Stimulated activated CD8-positive, alpha-beta memory T cell treated with anti-CD3 and anti-CD28 coated beads, Interleukin-12 subunit alpha, Interleukin-12 subunit beta, amount 100 ng/mL, for 24 hours (primary cell): ENCODE data around the gene CWC15.
"Not testable (repeated sequence)": the region's sequence is repeated elsewhere in the genome, so short reads cannot be mapped to it uniquely, and the experiment has no call there.

Experiments
- DNase-seq: peaks from one replicate; pipeline ENCODE4 v3.0.0-alpha.2; 2020; ENCODE audit errors: extremely low read depth

CWC15 gene

GRCh38 chr11:94954753-94955152 lies 18.6 kb downstream of the CWC15 start:
- no peak for DNase-seq

- no peak for DNase-seq
These were observed 25.2 kb downstream of the CWC15 start for GRCh38 chr11:94948070-94948617.

DNA sequence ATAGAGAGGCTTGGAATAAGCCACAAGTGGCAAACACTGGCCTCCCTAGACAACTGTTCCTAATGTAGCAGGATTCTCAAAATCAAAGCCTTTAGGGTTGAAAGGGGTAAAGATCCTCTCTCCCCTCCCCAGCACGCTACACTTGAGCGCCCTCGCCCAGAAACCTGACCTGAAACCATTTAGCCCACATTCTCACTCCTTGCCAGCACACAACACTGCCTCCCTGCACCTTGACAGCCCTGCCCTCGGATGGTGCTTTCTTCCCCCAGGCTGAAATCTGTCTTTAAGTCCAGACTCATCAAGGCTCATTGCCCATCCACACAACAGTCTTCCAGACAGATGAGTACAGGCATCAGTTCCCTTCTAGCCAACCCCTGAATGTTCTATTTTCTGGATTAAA lies 26.5 kb downstream of the CWC15 start:
- DNase-seq = no peak

DNA sequence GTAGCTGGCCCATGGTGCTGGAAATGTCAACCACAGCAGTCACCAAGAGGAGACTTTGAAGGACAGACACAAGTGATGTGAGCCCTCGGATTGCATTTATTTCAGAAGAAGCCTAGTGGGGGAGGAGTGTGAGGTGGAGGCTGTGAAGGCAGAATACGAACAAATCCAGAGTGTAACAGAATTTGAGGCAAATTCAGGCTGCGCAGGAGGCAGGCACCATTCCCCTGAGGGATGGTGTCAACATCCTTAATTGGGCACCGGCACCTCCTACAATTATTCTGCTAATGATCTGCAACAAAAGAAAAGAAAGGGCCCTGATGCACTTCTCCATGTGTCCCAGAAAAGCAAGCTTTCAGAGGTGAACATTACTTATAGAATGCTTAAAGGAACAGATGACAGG lies 32.2 kb downstream of the CWC15 start:
- no peak for DNase-seq

- no peak for DNase-seq
These were observed 34.0 kb downstream of the CWC15 start for GRCh38 chr11:94939346-94939745.

DNA sequence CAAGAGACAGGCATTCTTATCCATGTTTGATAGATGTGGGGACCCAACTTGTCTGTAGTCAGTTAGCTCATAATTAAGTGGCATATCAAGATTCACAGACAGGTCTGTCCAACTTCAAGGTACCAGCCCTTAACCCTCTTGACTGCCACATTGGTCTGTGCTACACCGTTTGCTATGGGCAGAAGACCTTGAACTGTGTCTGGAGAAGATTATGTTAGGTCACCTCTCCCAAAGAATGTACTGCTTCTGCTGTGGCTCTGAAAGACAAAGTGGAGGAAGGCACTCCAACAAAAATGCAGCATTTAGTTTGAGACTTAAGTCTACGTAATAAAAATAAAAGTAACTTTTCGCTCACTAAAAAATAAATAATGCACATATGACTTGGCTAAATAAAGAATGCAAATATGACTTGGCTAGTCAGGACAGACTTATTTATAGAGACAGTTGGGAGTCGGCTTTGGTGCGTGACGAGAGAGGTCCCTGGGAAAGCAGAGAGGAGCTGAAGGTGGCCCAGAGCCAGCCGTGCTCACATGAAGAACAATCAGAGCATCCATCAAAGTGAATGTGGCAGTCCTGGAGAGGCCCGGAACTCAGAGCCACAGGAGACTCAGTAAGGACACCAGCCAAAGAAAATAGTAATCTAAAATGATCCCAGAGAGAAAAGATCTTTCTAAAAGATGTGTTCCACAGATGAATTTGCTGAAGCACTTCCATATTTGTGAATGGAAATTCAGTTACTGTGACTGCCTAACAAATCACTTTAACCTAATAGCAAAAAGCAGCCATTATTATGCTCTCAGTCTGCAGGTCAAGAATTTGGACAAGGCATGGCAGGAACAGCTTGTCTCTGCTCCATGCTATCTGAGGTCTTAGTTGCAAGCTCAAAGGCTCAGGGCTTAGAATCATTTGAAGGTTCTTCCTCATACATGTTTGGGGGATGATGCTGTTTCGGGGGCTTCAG lies 35.0 kb downstream of the CWC15 start:
- no peak for DNase-seq

DNA sequence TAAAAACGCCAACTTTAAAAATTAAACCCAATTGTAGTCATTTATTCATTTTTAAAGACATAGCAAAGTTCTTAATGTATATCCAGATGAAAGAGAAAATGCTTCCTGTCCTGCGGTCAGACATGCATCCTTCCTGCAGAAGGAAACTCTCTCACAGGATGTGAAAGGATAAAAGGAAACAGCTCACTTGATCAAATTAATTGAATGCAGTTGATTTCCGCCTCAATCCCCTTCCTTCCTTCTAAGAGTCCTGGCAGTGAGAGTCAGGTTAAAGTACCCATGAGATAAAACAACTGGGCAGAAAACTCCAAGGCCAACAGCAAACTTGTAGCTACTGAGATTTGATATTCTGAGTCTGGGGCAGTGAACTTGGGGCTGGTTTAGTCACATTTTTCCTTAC lies 38.5 kb downstream of the CWC15 start:
- no peak for DNase-seq

- DNase-seq = no peak
These were observed 39.0 kb downstream of the CWC15 start for GRCh38 chr11:94934362-94934761.

GRCh38 chr11:94933223-94934130 lies 39.9 kb downstream of the CWC15 start:
- DNase-seq = no peak

DNA sequence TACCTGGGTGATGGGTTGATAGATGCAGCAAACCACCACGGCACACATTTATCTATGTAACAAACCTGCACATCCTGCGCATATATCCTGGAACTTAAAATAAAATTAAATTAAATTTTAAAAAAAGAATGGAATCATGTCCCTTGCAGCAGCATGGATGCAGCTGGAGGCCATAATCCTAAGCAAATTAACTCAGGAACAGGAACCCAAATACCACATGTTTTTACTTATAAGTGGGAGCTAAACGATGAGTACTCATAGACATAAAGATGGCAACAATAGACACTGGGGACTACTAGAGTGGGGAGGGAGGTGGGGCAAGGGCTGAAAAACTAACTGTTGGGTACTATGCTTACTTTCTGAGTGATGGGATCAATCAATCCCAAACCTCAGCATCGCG lies 40.9 kb downstream of the CWC15 start:
- no peak for DNase-seq

GRCh38 chr11:94932072-94932471 lies 41.3 kb downstream of the CWC15 start:
- DNase-seq = not testable (repeated sequence)

GRCh38 chr11:94928117-94928990 lies 45.0 kb downstream of the CWC15 start:
- no peak for DNase-seq

DNA sequence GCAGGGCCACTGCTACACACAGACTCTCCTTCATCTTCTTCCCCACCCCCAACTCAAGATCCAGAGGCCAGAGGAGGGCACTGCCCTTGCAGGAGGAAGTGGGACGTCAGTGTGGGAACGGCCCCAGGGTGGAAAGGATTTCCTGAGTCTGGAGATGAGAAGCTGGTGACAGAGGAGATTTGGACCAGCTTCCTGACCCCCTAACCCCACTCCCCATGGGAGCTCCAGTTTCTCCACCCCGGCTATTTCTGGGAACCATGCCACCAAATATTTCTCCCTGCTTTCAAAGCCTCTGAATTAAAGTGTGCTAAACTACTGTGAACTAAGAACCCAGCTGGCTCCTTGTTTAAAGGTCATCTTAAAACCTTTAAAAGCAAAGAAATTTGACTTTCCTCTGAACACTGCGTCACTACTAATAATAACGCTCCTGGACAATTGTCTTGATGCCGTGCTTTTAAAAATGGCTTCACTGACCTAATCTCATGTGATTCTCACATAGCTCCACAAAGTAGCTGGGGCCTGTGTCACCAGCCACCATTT lies 46.6 kb downstream of the CWC15 start:
- DNase-seq = no peak

DNA sequence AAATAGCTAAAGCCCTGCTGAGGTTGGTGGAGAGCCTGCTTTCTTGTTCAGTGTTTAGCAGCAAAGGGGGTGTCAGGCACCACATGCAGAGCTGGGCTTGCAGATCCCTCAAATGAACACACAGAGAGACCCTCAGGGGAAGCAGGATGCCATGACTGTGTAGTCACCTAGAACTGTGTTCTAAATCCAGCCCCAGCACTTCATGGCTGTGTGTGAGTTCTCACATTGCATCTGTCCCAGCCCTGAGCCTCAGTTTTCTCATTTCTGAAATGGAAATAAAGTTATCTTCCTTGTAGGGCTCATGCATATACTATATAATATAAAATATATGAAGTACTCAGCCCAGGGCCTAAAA lies 47.1 kb downstream of the CWC15 start:
- DNase-seq = no peak

- DNase-seq = no peak
These were observed 47.7 kb downstream of the CWC15 start for GRCh38 chr11:94925422-94926270.

GRCh38 chr11:94924612-94925011 lies 48.7 kb downstream of the CWC15 start:
- DNase-seq = no peak

DNA sequence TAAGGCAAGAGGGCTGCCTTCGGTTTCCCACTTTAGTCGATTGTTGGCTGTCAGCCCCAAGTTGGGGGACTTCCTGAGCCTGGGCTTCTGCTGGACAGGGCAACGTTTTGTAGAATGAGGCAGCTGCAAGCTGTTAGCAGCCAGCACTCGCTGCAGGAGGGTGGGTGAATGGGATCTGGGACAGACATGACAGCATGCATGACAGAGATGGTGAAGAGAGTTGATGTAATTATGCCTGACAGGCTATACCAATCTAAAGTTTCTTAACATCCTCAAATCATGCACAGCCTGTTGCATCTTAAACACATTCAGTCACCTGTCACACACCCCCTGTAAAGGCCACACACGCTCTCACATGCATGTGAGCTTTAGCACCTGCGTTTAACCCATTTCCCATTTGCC lies 49.2 kb downstream of the CWC15 start:
- DNase-seq = no peak

- DNase-seq = no peak
These were observed 50.4 kb downstream of the CWC15 start for GRCh38 chr11:94923004-94923334.

GRCh38 chr11:94922321-94923003 lies 50.9 kb downstream of the CWC15 start:
- no peak for DNase-seq

- no peak for DNase-seq
These were observed 53.0 kb downstream of the CWC15 start for GRCh38 chr11:94920311-94920710.
